A673 (cell line): ENCODE data around the gene BCS1L. TPM values are rescaled to one million over a fixed set of nuclear protein-coding genes. Genes with fewer than 3 reads are reported as not detected.

ENCODE experiments used
- BruUV-seq: library from RNA; stranded (reverse); fragments of 400-500 nt; replicated peaks from 2 replicates; lab custom pipeline; 2021; lab: Mats Ljungman, UMichigan
- CTCF ChIA-PET: fragments of 300-600 bp; sonication (Branson Sonifier 250); formaldehyde crosslinking; loops from one replicate; lab custom pipeline; 2022; ENCODE audit warnings: antibody characterized with exemption; lab: Charles Lee
- POLR2A ChIA-PET: fragments of 300-600 bp; sonication (Branson Sonifier 250); formaldehyde crosslinking; loops from one replicate; lab custom pipeline; 2022; ENCODE audit warnings: antibody characterized with exemption; ENCODE audit not compliant: low non-redundant PET; lab: Charles Lee
- DNase-seq: peaks from one replicate; pipeline ENCODE4 v3.0.0-alpha.2; 2015; ENCODE audit warnings: low spot score
- H3K27ac ChIP-seq: fragments of 200-600 bp; sonication (generic); 2 replicates; pipeline ENCODE4 v1.5.1; 2016; ENCODE audit warnings: mixed run types, low read depth, mild to moderate bottlenecking, mixed read lengths, antibody characterized with exemption, low read length; ENCODE audit not compliant: poor library complexity, severe bottlenecking
- H3K27me3 ChIP-seq: fragments of 200-600 bp; sonication (generic); replicated peaks from 2 replicates; pipeline ENCODE4 v1.6.1; 2017; ENCODE audit warnings: mixed run types, low read depth, mild to moderate bottlenecking, mixed read lengths, antibody characterized with exemption, low read length; ENCODE audit not compliant: insufficient read depth, poor library complexity
- H3K36me3 ChIP-seq: fragments of 200-600 bp; sonication (generic); 2 replicates; pipeline ENCODE4 v1.6.1; 2016; ENCODE audit warnings: mixed run types, mild to moderate bottlenecking, mixed read lengths, antibody characterized with exemption, low read length; ENCODE audit not compliant: insufficient read depth, poor library complexity, severe bottlenecking
- H3K4me1 ChIP-seq: fragments of 200-600 bp; sonication (generic); 2 replicates; pipeline ENCODE4 v1.6.1; 2017; ENCODE audit warnings: mixed run types, mild to moderate bottlenecking, mixed read lengths, antibody characterized with exemption, low read length; ENCODE audit not compliant: insufficient read depth, poor library complexity, severe bottlenecking
- H3K4me3 ChIP-seq: fragments of 200-600 bp; sonication (generic); 2 replicates; pipeline ENCODE4 v1.5.1; 2016; ENCODE audit warnings: low read depth, mixed run types, mild to moderate bottlenecking, mixed read lengths, low read length; ENCODE audit not compliant: poor library complexity, severe bottlenecking
- H3K9me3 ChIP-seq: fragments of 200-600 bp; sonication (generic); 2 replicates; pipeline ENCODE4 v1.6.1; 2016; ENCODE audit warnings: mixed run types, low read depth, mild to moderate bottlenecking, mixed read lengths, antibody characterized with exemption, low read length; ENCODE audit not compliant: poor library complexity, severe bottlenecking
- CTCF ChIP-seq: fragments of 300-800, 200-600 bp; sonication (generic); conservative IDR thresholded peaks from 2 replicates; pipeline ENCODE4 v1.5.1; 2017; ENCODE audit warnings: low read depth, mild to moderate bottlenecking, antibody characterized with exemption, low read length, moderate library complexity, mixed read lengths
- EZH2 ChIP-seq: fragments of 200-600 bp; sonication (generic); IDR thresholded peaks from 2 replicates; pipeline ENCODE4 v1.6.1; 2017; ENCODE audit warnings: borderline replicate concordance, low read depth, mild to moderate bottlenecking, mixed read lengths, antibody characterized with exemption, low read length; ENCODE audit not compliant: poor library complexity, severe bottlenecking
- intact Hi-C: fragments of 100-400 bp; cut with micrococcal nuclease; formaldehyde crosslinking; loops from one replicate; pipeline ENCODE4 v1.10.0; 2022; ENCODE audit not compliant: unreplicated experiment
- total RNA-seq: library from RNA; stranded (reverse); gene quantifications from 2 replicates; pipeline ENCODE4 v1.2.3, GENCODE V29; 2021

Gene BCS1L
- total RNA-seq, 1 experiment from 2014 or later = 74.1 TPM

- ChIA-PET POLR2A (no interaction called here), CTCF (interaction anchor here (0.6 kb wide), 1 partner anchor 15 kb away, joined by 8 read pairs; no protein-coding TSS in a partner anchor)
- H3K4me1 ChIP-seq = peaks cover 9% of the 10 kb centered on the region
- no peaks in the 10 kb centered on the region for H3K9me3 ChIP-seq
- no peak for TF ChIP-seq EZH2
- no peak for TF ChIP-seq CTCF
- no peak overlapping the region for H3K4me3 ChIP-seq
- intact Hi-C loops = no loop called here
- H3K27me3 ChIP-seq = no peaks in the 10 kb centered on the region
- H3K36me3 ChIP-seq = no peaks in the 10 kb centered on the region
- DNase-seq = no peak
- no TSS peak for BruUV-seq
- H3K27ac ChIP-seq = no peak overlapping the region
Measured at GRCh38 chr2:218623366-218623705, 36.1 kb upstream of the BCS1L start.

- H3K36me3 ChIP-seq = no peaks in the 10 kb centered on the region
- TF ChIP-seq EZH2 (no peak), CTCF (no peak)
- no peaks in the 10 kb centered on the region for H3K9me3 ChIP-seq
- CTCF ChIA-PET = no interaction called here
- intact Hi-C loops = no loop called here
- peaks cover 9% of the 10 kb centered on the region for H3K4me1 ChIP-seq
- no peak overlapping the region for H3K27ac ChIP-seq
- H3K4me3 ChIP-seq = no peak overlapping the region
- POLR2A ChIA-PET = no interaction called here
- DNase-seq = no peak
- no TSS peak for BruUV-seq
- no peaks in the 10 kb centered on the region for H3K27me3 ChIP-seq
Measured at GRCh38 chr2:218626369-218626768, 33.1 kb upstream of the BCS1L start.

GRCh38 chr2:218627939-218628338, 31.5 kb upstream of the BCS1L start:
- Histone ChIP-seq H3K27me3 (no peaks in the 10 kb centered on the region), H3K36me3 (no peaks in the 10 kb centered on the region), H3K4me3 (no peak overlapping the region), H3K27ac (no peak overlapping the region), H3K9me3 (no peaks in the 10 kb centered on the region), H3K4me1 (peaks cover 3% of the 10 kb centered on the region)
- no TSS peak for BruUV-seq
- ChIA-PET POLR2A (no interaction called here), CTCF (interaction anchor here (0.6 kb wide), 1 partner anchor 32 kb away, joined by 14 read pairs; the partner anchor contains the start of genes BCS1L and ZNF142)
- intact Hi-C loops = no loop called here
- TF ChIP-seq EZH2 (no peak), CTCF (no peak)
- no peak for DNase-seq
